IgD-negative memory B cell (primary cell): ENCODE measurements around the gene NUDT16L1. TPM values are rescaled to one million over a fixed set of nuclear protein-coding genes. Genes with fewer than 3 reads are reported as not detected.

Experiments
- H3K27ac Mint-ChIP-seq, 3 donors: one replicate each; pipeline ENCODE4 v1.8.0; 2020 to 2022; ENCODE audit warnings: mild to moderate bottlenecking in 3 of 3, mixed read lengths in 3 of 3, moderate library complexity in 1 of 3
- H3K27me3 Mint-ChIP-seq: one replicate; pipeline ENCODE4 v1.8.0; 2021; ENCODE audit warnings: mixed read lengths
- H3K36me3 Mint-ChIP-seq: one replicate; pipeline ENCODE4 v1.8.0; 2020; ENCODE audit warnings: mild to moderate bottlenecking, mixed read lengths
- H3K4me1 Mint-ChIP-seq, 3 donors: one replicate each; pipeline ENCODE4 v1.8.0; 2020 to 2022; ENCODE audit warnings: mixed read lengths in 3 of 3, mild to moderate bottlenecking in 1 of 3
- H3K4me3 Mint-ChIP-seq, 4 donors: one replicate each; pipeline ENCODE4 v1.8.0; 2020 to 2022; ENCODE audit warnings: mild to moderate bottlenecking in 4 of 4, mixed read lengths in 4 of 4, moderate library complexity in 3 of 4
- H3K9me3 Mint-ChIP-seq, 3 donors: one replicate each; pipeline ENCODE4 v1.8.0; 2020 to 2021; ENCODE audit warnings: mixed read lengths in 3 of 3, mild to moderate bottlenecking in 1 of 3
- polyA plus RNA-seq: library from polyadenylated mRNA; unstranded; fragments of 300-500 nt; fragmentation: Illumina TruSeq; gene quantifications from one replicate; pipeline ENCODE4 v1.2.3, GENCODE V29; 2021

Gene NUDT16L1
- polyA plus RNA-seq, 1 donor from 2014 or later, result 74.0 TPM

DNA sequence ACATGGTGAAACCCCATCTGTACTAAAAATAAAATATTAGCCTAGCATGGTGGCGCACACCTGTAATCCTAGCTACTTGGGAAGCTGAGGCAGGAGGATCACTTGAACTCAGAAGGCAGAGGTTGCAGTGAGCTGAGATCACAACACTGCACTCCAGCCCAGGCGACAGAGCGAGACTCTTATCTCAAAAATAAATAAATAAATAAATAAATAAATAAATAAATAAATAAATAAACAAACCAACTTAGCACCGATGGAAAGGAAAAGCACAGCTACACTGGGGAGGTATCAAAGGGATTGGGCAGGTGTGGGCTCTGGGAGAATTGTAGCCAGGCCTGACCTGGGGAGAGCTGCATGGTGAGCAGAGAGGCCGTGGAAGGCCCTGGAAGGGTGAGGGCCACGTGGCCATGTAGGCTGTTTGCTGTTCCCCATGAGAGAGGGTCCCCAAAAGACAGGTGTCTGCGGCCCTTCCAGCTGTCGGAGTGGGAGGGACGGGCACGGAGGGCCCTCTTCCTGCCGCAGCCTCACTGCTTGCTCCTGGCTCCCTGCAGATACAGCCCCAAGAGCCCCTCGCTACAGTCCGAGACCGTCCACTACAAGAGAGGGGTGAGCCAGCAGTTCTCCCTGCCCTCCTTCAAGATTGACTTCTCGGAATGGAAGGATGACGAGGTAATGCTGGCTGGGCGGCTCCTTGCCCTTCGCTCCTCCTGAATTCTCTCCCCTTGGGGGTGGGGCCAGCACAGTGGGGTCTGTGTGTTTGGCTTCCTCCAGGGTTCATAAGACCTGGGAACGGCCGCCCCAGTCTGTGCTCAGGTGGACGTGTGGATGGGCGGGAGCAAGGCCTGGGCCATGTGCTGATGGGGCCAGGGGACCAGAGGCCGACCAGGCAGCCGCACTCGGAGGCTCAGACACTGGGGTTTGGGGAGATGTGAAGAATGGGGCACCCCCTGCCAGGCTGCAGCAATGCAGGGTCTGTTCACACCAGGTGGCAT is 36.4 kb upstream of the NUDT16L1 start:
- Mint-ChIP-seq H3K4me1 (peaks cover 0 to 2% (median under 1%) of the 10 kb centered on the region in 3 donors), H3K27me3 (no peaks in the 10 kb centered on the region), H3K4me3 (no peak overlapping the region), H3K27ac (no peak overlapping the region), H3K9me3 (no peaks in the 10 kb centered on the region), H3K36me3 (no peaks in the 10 kb centered on the region)

DNA sequence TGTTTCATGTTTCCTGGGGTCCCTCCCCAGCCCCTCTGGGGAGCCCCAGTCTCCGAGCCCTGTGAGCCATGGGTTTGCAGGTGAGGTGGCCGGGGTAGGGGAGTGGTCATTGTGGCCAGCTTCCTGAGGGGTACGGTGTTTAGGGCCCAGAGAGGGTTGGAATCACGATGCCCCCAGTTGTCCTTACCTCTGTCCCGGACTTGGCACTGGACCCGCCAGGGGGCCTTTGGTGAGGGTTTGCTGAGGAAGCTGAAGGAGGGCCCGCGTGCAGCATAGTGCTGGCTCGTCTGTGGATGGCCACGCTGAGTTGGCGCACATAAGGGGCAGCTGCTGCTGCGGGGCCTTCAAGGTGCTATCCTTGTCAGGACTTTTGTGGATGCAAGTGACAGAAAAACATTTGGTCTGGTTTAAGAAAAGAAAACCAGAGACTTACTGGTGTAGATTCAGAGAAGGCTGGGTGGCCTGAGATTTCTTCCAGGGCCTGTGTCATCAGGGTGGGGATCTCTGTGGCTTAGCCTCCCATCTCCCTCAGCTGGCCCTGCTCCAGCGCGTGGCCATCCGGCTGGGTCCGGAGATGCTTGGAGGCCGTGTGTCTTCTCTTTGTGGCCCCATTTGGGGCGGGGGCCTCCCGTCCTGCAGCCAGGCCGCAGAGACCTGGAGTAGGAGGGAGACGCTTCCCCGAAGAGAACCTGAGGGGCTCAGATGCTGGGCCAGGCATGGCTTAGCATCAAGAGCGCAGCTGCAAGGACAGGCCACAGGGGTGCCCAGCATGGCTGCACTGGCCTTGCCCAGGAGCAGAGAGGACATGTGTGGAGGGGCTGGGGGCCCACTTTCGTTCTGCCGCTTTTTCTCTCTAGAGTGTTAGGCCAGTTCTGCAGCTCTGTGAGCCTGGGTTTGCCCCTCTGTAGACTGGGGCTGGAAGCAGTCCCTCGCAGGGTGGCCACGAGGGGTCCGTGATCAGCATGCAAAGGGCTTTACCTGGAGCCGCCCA is 33.7 kb upstream of the NUDT16L1 start:
- Mint-ChIP-seq H3K27me3 (no peaks in the 10 kb centered on the region), H3K9me3 (no peaks in the 10 kb centered on the region), H3K27ac (peak overlapping the region in 1 of 3 donors; percentile 39), H3K4me3 (no peak overlapping the region), H3K36me3 (no peaks in the 10 kb centered on the region), H3K4me1 (peaks cover 0 to 11% (median 9%) of the 10 kb centered on the region in 3 donors)

- Mint-ChIP-seq H3K27ac (peak overlapping the region in 1 of 3 donors; percentile 39), H3K27me3 (no peaks in the 10 kb centered on the region), H3K4me3 (no peak overlapping the region), H3K36me3 (no peaks in the 10 kb centered on the region), H3K4me1 (peaks cover 0 to 14% (median 14%) of the 10 kb centered on the region in 3 donors), H3K9me3 (no peaks in the 10 kb centered on the region)
Observed at GRCh38 chr16:4660454-4661007, 32.8 kb upstream of the NUDT16L1 start.

DNA sequence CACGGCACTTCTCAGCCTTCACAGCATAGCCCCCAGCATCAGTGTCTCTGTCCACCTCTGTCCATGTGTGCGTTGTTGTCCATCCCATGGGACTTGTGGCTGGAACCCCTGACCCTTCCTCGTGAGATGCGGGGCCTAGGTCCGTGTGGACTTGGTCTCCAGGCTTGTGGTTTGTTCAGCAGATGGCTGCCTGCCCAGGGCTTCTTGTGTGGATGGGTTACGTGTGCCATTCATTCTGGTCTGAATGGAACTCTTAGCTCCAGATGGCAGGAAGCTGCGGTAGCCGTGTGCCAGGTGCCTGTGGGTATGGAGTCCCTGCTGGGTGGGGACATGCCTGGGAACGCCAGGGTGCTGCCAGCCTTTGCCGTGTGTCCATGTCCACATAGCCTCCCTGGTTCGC is 31.7 kb upstream of the NUDT16L1 start:
- no peak overlapping the region for H3K4me3 Mint-ChIP-seq
- peak overlapping the region in 1 of 3 donors; percentile 39 for H3K27ac Mint-ChIP-seq
- H3K9me3 Mint-ChIP-seq, result no peaks in the 10 kb centered on the region
- peaks cover 0 to 14% (median 14%) of the 10 kb centered on the region in 3 donors for H3K4me1 Mint-ChIP-seq
- H3K27me3 Mint-ChIP-seq, result no peaks in the 10 kb centered on the region
- H3K36me3 Mint-ChIP-seq, result no peaks in the 10 kb centered on the region

- no peaks in the 10 kb centered on the region for H3K9me3 Mint-ChIP-seq
- H3K27me3 Mint-ChIP-seq, result no peaks in the 10 kb centered on the region
- H3K27ac Mint-ChIP-seq, result peak overlapping the region in 1 of 3 donors; percentile 40
- H3K36me3 Mint-ChIP-seq, result no peaks in the 10 kb centered on the region
- H3K4me3 Mint-ChIP-seq, result no peak overlapping the region
- peaks cover 0 to 14% (median 14%) of the 10 kb centered on the region in 3 donors for H3K4me1 Mint-ChIP-seq
Observed at GRCh38 chr16:4663465-4663776, 29.9 kb upstream of the NUDT16L1 start.

GRCh38 chr16:4663777-4664465 is 29.4 kb upstream of the NUDT16L1 start:
- H3K4me1 Mint-ChIP-seq, result peaks cover 0 to 14% (median 14%) of the 10 kb centered on the region in 3 donors

DNA sequence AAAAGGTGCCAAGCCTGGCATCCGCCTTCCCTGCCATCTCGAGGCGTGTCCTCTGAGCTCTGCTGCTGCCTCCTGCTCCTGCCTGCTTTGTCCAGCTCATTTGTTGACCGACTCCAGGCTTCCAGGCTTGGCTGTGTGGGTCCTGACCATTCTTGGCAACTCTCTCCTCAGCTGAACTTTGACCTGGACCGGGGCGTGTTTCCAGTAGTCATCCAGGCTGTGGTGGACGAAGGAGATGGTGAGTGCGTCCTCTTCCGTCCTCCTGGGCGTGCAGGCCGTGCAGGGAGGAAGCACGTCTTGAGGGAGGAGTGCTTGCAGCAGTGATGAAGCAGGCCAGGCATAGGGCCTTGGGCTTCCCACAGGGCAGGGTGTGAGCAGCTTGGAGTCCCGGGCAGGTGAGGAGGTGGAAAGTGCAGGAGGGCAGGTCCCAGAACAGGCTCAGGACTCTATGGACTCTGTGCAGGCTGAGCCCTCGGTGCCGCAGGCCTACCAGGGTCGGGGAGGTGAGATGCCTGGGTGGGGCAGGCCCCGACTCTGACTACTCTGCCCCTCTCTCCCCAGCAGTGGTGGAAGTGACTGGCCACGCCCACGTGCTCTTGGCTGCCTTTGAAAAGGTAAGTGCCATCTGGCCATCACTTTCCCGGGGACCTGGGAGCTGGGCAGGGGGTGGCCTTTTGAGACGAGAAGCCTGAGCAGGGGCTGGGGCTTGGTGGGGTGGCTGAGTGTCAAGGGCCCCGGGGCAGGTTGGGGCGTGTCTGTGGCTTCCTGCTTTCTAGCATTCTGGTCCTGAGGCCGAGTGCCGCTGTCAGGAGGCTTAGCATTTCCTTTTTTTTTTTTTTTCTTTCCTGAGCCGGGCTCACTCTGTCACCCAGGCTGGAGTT is 28.6 kb upstream of the NUDT16L1 start:
- Mint-ChIP-seq H3K36me3 (peaks cover 4% of the 10 kb centered on the region), H3K4me3 (peak overlapping the region in 3 of 4 donors; percentile 48 to 89 (median 67)), H3K4me1 (peaks cover 0 to 14% (median 14%) of the 10 kb centered on the region in 3 donors), H3K27ac (peak overlapping the region in 2 of 3 donors; percentile 65 to 71), H3K9me3 (no peaks in the 10 kb centered on the region), H3K27me3 (no peaks in the 10 kb centered on the region)

More at GRCh38 chr16:4663777-4664465, 29.4 kb upstream of the NUDT16L1 start:
- H3K9me3 Mint-ChIP-seq, result no peaks in the 10 kb centered on the region
- H3K27ac Mint-ChIP-seq, result peak overlapping the region in 2 of 3 donors; percentile 65 to 71
- no peaks in the 10 kb centered on the region for H3K36me3 Mint-ChIP-seq
- peak overlapping the region in 1 of 4 donors; percentile 87 for H3K4me3 Mint-ChIP-seq
- no peaks in the 10 kb centered on the region for H3K27me3 Mint-ChIP-seq

DNA sequence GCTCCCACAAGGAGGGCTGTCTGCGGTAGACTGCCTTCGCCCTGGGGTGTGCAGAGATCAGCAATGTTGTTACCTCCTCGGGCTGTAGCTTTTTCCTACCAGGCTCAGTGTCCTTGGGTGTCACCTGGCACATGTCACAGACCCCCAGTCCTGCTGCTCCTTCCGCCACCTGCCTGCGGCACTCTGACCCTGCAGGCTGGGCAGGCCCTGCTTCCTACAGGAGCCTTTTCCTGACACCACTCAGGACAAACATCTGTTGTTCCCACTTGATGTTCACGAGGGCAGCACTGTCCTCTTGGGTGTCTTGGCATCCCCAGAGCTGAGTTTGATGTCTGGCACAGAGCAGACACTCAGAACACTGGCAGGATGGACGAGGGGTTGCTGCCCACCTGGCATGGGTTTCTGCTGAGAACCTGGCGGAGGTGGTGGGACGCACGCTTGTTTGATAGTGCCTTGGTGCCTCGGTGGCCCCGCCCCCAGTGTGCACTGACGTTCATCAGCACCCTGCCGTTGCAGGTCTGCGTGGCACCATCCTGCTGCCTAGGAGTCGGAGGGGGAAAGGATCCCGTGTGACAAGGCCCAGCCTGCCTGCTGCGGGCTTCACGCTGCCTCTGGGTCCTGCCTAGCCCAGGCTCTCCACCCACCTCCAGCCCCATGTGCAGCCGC is 26.7 kb upstream of the NUDT16L1 start:
- Mint-ChIP-seq H3K4me3 (no peak overlapping the region), H3K36me3 (peaks cover 4% of the 10 kb centered on the region), H3K27me3 (no peaks in the 10 kb centered on the region), H3K9me3 (no peaks in the 10 kb centered on the region), H3K27ac (no peak overlapping the region), H3K4me1 (peaks cover 0 to 14% (median 12%) of the 10 kb centered on the region in 3 donors)

DNA sequence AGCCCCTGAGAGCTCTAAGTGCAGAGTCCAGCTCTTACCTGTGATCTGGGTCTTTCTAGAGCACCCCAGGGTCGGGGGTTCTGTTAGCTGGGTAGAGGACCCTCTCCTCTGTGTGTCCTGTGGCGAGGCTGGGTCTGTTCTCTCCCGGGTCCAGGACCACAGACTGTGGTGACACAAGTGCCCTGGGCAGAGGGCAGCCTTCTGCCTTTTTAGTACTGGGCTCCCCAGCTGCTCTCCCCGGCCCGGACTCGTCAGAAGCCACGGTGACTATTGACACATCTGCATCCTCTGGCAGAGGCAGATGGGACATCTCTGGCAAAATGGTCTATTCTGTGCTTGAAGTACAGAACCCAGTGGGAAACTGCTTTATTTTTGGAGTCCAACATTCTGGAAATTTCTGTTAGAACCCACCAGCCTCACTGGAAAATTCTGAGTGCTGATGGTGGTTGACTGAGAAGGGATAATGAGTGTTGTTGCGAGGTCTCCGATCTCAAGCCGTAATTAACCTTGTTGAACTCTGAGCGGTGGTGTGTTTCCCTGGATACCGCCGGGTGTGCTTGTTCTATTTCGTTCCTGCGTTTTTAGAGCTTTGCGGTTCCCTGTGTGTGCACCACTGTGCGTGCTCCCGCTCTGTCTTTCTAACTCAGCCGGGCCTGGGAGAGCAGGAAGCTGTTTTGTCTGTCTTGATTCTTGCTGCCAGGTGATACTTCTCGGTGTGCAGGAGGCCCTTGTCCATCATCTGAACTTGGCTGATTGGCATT is 26.0 kb upstream of the NUDT16L1 start:
- H3K36me3 Mint-ChIP-seq, result peaks cover 4% of the 10 kb centered on the region
- H3K9me3 Mint-ChIP-seq, result no peaks in the 10 kb centered on the region
- H3K27ac Mint-ChIP-seq, result no peak overlapping the region
- H3K4me1 Mint-ChIP-seq, result peaks cover 0 to 14% (median 12%) of the 10 kb centered on the region in 3 donors
- no peaks in the 10 kb centered on the region for H3K27me3 Mint-ChIP-seq
- H3K4me3 Mint-ChIP-seq, result no peak overlapping the region

DNA sequence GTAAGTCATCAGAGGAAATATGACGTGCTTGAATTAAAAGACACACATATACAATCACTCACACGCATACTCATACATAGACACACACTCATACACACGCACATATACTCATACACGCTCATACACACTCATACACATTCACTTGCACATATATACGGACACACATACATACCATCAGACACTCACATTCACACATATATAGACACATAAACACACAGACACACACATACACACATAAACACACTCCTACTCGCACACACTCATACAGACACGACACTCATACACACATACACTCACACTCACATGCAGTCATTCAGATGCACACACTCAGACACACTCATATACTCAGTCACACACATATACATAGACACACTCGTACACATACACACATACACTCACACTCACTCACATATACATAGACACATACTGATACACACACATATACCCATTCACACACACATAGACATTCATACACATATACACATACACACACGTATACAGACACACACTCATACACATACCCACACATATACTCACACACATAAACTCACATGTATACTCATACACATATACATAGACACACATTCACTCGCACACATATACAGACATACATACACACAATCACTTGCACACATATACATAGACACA is 24.9 kb upstream of the NUDT16L1 start:
- Mint-ChIP-seq H3K27me3 (no peaks in the 10 kb centered on the region), H3K36me3 (peaks cover 4% of the 10 kb centered on the region), H3K4me1 (peaks cover 0 to 14% (median 10%) of the 10 kb centered on the region in 3 donors), H3K4me3 (no peak overlapping the region), H3K27ac (no peak overlapping the region), H3K9me3 (no peaks in the 10 kb centered on the region)

DNA sequence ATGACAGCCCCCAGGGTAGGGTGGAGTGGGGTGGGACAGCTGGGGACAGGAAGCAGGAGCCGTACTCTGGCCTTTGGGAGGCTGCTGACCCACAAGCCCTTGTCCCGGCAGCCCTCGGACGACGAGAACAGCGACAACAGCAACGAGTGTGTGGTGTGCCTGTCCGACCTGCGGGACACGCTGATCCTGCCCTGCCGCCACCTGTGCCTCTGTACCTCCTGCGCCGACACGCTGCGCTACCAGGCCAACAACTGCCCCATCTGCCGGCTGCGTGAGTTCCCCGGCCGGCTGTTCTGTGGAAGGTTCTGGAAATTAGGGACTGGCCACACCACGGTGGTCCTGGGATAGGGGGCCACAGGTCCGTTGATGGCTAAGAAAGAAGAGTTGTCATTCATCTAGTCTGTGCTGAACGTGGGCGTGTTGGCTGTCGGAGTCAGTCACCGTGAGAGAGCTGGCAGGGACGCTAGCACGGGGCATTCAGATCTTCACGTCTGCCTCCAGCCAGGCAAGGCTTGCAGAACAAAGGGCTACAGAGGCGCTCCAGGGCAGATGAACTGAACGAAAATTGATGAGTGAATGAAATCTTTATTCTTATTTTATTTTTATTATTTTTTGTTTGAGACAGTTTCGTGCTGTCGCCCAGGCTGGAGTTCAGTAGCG is 19.8 kb upstream of the NUDT16L1 start:
- H3K4me1 Mint-ChIP-seq, result no peaks in the 10 kb centered on the region
- H3K27me3 Mint-ChIP-seq, result no peaks in the 10 kb centered on the region
- H3K9me3 Mint-ChIP-seq, result no peaks in the 10 kb centered on the region
- H3K4me3 Mint-ChIP-seq, result no peak overlapping the region
- H3K27ac Mint-ChIP-seq, result peak overlapping the region in 1 of 3 donors; percentile 46
- H3K36me3 Mint-ChIP-seq, result peaks cover 8% of the 10 kb centered on the region
